ENCODE results near the gene SLC9C1. TPM values are rescaled to one million over a fixed set of nuclear protein-coding genes. Genes with fewer than 3 reads are reported as not detected.

Gene SLC9C1
- polyA plus RNA-seq, 1 donor = 1.2 TPM

GRCh38 chr3:112197131-112197530 is 96.9 kb downstream of the SLC9C1 start:
- DNase-seq = no peak

- no peak for DNase-seq
These were observed 106.7 kb downstream of the SLC9C1 start for GRCh38 chr3:112187300-112187699.

DNA sequence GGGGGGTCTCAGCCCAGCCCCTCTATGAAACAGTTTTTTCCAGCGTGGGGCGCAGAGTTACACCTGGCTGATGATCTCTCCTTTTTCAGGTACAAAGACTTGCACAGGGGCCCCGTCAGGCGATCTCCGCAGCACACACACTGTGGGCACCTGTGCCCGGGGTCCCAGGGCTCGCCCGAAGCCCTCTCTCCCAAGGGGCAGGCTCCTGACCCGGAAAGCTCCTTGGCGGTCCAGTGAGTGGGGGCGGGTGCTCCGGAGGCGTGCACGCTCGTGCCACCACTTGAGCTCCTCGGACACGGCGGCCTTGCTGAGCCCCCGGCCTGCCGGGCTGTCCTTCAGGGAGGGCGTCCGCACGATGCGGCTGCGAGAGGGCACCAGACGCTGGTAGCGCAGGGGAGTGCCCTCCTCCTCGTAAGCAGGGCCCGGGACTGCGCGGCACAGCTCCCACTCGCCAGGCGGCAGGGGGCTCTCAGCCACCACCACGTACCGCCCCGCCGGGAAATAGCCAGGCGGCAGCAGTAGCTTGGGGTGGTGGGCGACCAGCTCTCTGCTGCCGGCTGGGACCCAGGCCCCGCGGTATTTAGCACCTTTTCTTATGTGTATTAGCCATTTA is 108.5 kb downstream of the SLC9C1 start:
- peak; percentile 3 for DNase-seq

- DNase-seq = no peak
These were observed 118.4 kb downstream of the SLC9C1 start for GRCh38 chr3:112175646-112176045.

GRCh38 chr3:112175037-112175436 is 119.0 kb downstream of the SLC9C1 start:
- DNase-seq = no peak

DNA sequence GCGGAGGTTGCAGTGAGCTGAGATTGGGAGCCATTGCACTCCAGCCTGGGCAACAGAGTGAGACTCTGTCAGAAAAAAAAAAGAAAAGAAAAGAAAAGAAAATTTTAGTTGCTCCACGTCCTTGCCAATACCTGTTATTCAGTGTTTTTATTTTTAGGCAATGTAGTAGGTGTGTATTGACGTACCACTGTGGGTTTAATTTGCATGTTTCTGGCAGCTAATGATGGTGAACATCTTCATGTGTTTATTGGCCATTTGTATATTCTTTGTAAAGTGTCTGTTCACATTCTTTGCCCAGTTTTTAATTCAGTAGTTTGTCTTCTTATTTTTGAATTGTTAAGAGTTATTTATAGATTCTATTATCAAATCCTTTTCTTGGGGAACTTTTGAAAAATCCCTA is 122.9 kb downstream of the SLC9C1 start:
- DNase-seq = no peak

GRCh38 chr3:112170046-112170445 is 124.0 kb downstream of the SLC9C1 start:
- DNase-seq = no peak

GRCh38 chr3:112167758-112168157 is 126.3 kb downstream of the SLC9C1 start:
- DNase-seq = no peak

DNA sequence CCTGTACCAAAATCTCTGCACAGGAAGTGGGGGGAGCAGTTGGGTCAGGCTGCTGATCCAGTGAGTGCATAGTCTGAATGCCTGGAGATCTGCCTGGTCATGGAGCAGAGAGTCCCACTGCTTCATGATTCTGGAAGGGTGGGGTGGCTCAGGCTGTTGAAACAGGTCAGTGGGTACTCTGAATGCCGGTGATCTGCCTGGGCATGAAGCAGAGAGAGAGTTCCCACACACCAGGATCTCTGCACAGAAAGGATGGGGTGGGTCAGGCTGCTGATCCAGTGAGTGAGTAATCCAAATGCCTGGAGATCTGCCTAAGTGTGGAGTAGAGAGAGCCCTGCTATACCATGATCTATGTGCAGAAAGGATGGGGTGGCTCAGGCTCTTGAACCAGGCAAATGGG is 144.9 kb downstream of the SLC9C1 start:
- no peak for DNase-seq

- DNase-seq = no peak
These were observed 150.3 kb downstream of the SLC9C1 start for GRCh38 chr3:112143689-112144088.

GRCh38 chr3:112143251-112143650 is 150.8 kb downstream of the SLC9C1 start:
- DNase-seq = no peak

DNA sequence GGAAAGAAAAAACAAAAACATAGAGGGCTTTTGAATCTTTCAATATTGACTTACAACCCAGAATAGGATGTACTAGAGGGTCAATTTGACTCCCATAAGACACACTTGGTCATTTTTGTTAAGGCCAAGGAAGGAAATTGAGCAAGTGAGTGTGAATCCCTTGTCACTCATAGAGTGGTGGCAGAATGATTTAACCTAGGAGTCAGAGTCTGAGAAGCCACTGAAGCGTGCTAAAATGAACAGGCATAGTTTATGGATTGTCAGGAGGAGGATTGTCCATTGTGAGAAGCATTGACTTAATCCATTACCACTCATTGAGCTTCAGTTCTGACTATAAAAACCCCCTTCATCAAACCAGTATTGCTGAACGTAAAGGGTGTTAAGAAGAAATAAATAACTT is 152.7 kb downstream of the SLC9C1 start:
- DNase-seq = no peak

DNA sequence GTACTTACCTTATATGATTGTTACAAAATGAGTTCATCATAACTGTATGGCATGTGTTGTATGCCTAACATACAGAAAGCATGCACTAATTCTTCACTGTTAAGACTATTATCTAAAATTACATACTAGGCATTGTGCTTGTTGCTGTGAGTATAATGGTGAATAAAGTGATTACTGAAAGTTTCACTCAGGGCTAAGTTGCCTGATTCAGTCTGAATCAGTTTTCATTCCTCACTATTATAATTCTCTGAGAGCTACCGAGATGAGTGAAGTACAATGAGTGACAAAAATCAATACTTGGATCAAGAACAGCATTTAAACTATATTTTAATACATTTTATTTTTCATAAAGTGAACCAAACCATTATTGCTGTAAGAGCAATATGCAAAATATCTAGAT is 153.4 kb downstream of the SLC9C1 start:
- DNase-seq = no peak

GRCh38 chr3:112138219-112138969 is 155.6 kb downstream of the SLC9C1 start:
- DNase-seq = no peak

- no peak for DNase-seq
These were observed 156.2 kb downstream of the SLC9C1 start for GRCh38 chr3:112137781-112138180.

GRCh38 chr3:112136959-112137693 is 156.9 kb downstream of the SLC9C1 start:
- DNase-seq = peak; percentile 68

DNA sequence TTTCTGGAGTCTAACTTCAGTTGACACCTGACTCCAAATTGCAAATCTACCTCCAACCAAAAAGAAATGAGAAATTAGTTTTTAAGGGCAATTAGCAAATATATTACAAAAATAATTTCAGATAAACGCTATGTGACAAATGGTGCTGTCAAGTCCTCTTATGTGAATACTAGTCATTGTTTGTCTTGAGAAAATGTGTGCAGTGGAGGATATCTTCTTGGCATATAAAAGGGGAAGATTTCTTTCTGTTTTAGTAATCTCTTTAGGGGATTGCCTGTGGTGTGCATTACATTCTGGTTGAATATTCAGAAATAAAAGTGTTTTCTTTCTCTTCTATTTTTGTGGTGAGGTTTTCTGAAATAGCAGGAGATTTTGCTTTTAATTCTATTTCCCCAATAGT is 158.0 kb downstream of the SLC9C1 start:
- DNase-seq = no peak

- no peak for DNase-seq
These were observed 159.5 kb downstream of the SLC9C1 start for GRCh38 chr3:112134335-112135124.

DNA sequence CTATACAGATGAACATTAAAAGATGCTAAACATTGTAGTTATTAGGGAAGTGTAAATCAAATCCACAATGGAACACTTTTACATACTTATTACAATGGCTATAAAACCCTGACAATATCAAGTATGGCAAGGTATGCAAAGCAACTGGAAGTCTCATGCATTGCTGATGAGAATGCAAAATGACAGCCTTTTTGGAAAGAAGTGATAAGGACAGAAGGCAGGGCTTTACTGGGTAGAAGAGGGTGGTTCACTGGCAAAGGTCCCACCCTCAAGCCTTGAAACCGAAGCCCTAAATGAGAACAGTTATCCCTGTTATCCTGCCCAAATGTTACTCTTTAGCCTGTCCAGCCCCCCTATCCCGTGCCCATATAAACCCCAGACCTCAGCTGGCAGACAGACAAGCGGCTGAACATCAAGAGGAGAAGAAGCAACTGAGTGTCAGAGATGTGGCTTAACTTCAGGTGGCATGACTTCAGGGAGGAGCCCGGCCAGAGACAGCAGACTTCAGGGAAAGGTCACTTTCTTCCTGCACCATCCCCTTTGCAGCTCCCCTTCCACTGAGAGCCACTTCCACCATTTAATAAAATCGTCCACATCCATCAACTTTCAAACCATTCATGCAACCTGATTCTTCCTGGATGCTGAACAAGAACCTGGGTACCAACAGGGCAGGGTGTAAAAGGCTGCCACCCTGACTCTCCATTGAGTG is 160.2 kb downstream of the SLC9C1 start:
- DNase-seq = no peak

- no peak for DNase-seq
These were observed 161.0 kb downstream of the SLC9C1 start, which contains the start of gene GCSAM for GRCh38 chr3:112132975-112133448. Gene GCSAM, minus strand, starts transcription at chr3:112133248. Its CDS starts 128 bp downstream, at chr3:112133120.

GRCh38 chr3:112132554-112132953 is 161.5 kb downstream of the SLC9C1 start:
- no peak for DNase-seq
